Measurements from ENCODE around the gene TENM3.
"Not testable (repeated sequence)": the region's sequence is repeated elsewhere in the genome, so short reads cannot be mapped to it uniquely, and the experiment has no call there.

The TENM3 gene

DNA sequence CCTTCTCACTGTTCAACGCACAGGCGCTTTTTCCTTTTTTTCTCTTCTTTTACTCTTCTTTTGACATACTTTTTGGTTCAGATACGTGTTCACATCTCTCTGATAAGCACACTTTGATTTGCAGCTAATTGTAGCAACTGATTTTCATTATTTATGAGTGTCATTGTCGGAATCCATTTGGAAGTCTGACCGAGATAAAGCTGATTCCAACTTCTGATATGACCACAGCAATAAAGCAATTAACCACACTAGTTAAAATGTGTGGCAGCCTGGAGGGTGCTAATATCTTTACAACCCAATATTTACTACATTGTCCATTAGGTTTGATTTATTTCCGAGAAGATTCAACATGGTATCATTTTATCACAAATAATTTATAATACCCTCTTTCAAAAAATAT, 101.8 kb downstream of the TENM3 start:
- DNase-seq, result no peak

- DNase-seq, result no peak
These were observed 103.0 kb downstream of the TENM3 start for GRCh38 chr4:182346250-182346649.

GRCh38 chr4:182346675-182347375, 103.6 kb downstream of the TENM3 start:
- DNase-seq, result no peak

GRCh38 chr4:182348779-182349326, 105.7 kb downstream of the TENM3 start:
- DNase-seq, result no peak

DNA sequence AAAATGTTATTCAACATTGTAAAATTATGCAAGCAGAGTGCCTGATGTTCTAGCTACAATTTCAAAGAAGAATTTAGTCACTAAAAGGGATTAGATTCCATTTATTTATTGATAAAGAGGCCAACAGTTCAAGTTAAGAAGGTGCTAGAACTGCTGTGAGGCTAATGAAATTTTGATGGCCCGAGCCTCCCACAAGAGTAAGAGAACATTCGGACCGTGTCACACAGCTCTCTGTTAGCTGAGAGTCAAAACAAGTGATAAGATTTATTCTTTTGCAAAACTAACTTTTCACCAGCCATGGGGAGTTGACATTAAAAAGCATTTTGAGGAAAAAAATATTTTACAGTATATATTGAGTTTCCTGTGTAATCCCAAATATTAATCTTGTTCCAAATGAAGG, 106.8 kb downstream of the TENM3 start:
- DNase-seq, result no peak

- DNase-seq, result no peak
These were observed 108.3 kb downstream of the TENM3 start for GRCh38 chr4:182351485-182351884.

DNA sequence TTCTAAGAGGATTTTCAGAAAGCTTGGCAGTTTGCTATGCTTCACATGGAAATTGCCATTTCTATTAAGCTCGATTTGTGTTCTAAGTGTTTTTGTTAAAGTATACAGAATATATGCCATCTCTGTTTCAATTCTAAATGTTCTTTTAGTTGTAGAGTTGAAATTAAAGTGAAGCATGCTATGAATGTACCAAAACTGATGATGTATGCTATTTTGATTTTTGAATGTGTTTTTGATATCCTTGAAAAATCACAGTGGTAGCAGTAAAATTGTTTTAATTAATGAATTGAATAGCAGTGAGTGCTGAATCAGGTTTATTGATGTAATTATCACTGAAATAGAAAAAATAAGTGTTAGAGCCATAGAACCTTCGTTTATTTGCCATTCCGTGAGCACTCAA, 110.9 kb downstream of the TENM3 start:
- DNase-seq, result no peak

GRCh38 chr4:182354867-182355266, 111.7 kb downstream of the TENM3 start:
- no peak for DNase-seq

DNA sequence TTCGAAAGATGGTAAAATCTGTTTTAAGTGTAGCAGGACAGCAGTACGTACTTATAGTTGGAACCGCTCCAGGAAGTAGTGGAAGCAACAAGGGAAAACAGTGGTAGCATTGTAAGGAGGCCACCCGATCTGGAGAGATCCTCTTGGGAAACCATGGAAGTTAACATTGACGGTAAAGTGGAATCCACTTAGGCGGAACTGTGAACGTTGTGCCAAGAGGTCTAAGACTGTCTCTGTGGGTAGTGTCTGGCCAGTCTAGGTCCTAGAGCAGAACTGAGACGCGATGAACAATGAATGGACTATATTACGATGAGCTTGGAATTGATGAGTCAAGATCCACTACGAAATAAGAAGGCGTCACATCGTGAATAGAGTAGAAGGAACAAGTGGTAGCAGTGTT, 124.0 kb downstream of the TENM3 start:
- no peak for DNase-seq

GRCh38 chr4:182369211-182369610, 126.0 kb downstream of the TENM3 start:
- no peak for DNase-seq

DNA sequence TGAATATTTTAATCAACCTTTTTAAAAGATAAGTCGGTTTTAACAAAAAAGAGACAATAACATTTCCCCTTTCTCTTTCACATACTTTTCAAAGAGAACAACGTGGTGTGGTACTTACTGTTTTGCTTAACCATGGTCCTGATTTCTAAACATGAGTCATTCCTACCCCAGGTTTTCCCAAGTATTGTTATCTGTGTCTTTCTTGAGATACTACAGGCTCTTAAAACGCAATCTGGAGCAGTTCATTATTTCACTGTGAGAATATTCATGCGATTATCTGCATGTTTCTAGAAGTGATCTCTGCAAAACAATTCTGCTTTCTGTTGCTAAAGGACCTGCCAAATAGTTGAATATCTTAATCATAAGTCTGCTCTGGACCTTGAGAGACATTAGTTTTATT, 127.3 kb downstream of the TENM3 start:
- DNase-seq, result no peak

DNA sequence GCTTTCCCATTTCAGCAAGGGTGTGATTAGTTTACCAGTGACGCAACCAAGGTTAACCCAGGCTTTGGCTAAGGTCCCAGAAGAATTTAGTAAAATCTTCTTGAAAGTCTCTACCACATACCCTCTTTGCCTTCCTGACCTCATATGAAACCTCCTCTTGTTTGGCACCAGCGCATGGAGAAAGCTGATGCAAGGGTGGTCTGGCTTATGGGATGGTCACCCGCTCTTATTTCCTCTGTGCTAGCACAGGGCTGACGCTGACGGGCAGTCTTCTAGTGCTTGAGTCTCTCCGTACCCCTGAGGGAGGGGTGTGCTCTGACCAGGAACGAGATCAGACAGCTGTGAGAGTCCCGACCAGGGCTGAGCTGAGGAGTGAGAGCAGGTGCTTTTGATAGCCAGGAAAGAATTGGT, 137.6 kb downstream of the TENM3 start:
- DNase-seq, result no peak

DNA sequence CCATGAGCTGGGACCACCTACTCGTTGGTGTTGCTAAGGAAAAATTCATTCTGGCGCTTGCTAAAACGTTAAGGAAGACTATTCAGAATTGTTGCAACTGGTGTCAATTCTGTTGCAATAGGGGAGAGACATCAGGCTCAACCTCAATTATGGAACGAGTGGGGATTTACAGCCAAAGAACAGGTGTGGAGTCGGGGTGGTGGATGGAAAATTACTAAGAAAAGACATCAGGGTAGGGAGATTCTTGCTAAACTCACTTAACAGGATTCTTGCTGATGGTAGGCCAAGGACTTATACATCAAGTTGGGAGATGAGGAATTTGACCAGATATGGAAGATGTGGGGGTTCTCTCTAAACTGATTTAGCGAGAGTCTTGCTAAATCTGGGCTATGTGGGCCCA, 139.7 kb downstream of the TENM3 start:
- DNase-seq, result no peak

- DNase-seq, result no peak
These were observed 141.5 kb downstream of the TENM3 start for GRCh38 chr4:182384631-182385091.

GRCh38 chr4:182385897-182386296, 142.7 kb downstream of the TENM3 start:
- DNase-seq, result no peak

DNA sequence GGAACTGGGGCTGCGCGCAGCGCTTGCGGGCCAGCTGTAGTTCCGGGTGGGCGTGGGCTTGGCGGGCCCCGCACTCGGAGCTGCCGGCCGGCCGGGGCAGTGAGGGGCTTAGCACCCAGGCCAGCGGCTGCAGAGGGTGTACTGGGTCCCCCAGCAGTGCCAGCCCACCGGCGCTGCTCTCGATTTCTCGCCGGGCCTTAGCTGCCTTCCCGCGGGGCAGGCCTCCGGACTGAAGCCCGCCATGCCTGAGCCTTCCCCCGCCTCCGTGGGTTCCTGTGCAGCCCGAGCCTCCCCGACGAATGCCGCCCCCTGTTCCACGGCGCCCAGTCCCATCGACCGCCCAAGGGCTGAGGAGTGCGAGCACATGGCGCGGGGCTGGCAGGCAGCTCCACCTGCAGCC, 143.4 kb downstream of the TENM3 start:
- not testable (repeated sequence) for DNase-seq

DNA sequence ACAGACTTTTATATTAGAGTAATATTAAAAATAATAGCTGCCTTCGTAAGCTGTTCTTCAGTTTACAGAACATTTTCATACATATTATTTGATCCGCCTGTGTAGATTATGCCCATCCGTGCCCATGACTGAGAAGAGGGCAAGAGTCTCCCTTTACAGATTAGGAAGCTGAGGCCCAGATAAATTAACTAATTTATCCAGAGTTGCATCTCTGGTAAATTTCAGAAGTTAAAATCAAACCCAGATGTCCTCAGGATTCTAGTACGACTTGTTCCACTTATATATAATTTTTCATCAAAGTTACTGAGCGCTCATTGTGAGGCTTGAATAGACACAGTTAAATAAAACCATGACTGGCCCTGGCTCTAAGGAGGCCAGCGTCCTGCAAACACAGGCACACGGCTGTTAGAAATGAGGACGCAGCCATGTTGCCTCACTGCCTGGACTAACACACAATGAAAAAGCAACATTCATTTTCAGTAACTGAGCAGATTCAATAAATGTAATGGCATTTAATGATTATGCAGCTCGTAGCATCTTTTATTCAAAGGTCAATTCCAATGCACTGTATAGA, 148.0 kb downstream of the TENM3 start:
- DNase-seq, result no peak

DNA sequence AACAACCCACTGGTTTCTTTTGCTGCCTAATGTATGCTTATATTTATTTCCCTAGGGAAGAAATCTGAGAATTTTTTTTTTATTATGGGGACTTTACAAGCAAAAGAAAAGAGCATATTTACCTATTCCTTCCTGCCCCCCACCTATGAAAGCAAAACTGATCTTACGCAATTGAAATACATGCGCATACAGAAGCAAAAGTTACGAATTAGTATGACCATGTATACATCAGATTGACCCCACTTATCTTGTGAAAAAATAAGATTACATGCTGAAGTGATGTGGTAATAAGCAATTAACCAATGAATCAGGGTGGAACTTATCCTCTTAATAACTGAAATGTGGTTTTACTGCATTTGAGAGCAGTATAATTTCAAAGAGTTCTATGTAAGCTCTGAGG, 151.0 kb downstream of the TENM3 start:
- no peak for DNase-seq

DNA sequence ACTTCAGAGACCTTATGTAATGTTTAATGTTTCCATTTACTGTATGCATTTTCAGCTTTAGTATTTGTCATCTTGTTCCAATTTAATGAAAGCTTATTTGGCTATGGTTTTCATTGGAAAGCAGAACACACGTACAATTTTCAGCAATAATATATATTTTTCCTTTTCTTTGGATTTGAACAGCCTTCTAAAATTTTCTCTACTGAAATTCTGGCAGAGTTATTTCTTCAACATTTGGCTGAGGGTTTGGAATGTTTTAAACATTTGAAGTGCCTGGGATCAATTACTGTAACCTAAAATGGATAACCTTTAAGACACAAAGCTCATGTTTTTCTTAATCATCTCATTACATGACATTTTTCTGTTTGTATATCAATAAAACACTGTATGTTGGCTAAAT, 156.9 kb downstream of the TENM3 start:
- no peak for DNase-seq

DNA sequence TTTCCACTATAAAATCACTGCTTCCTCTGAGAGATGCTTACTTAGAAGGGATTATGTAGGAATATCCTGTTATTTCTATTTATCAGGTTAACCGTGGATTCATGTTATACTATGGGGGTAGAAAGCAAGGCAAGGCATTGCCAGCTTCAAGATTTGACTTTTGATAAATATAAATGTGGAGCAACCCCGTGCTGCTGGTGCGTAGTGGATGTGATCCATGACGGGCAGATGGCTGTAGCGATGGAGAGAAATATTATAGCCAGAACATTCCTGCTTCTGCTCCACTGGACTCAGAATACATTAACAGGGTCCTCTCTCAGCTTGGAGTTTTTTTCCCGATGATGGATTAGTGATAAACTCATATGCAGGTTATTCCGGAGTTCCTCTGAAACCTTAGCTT, 157.6 kb downstream of the TENM3 start:
- no peak for DNase-seq

DNA sequence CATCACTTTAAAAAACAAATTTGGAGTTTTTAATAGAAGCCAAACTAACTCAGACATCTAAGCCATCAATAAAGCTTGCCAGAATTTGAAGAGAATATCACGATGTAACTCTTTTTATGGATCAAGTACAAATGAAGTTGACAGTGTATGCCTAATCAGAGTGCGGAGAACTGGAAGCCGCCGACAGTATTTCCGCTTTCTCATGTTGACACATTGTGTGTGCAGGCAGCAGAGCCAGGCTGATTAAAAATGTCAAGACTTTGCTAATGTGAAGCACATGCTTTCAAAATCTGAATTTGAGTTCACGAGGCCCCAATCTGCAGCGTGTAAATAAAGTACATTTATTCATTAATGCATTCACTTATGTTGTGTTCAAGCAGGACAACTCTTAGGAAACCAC, 161.2 kb downstream of the TENM3 start:
- DNase-seq, result no peak

GRCh38 chr4:182405087-182405486, 161.9 kb downstream of the TENM3 start:
- no peak for DNase-seq

DNA sequence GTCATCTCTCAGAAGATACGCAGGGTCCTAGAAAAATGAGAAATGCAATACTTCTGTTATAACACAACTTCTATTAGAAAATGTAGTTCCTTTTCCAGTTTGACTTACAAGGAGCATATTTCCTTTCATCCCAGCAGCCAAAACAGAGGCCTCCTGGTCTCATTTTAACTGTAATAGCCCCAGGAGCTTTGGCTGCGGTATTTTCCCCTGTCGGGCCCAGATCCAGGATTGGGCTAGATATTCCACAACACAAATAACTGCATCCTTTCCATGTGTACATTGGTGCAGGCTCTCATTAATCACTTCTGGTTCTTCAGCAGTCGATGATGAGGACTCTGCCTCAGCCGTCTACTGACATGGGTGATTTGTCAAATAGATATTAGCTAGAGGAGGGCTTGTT, 166.1 kb downstream of the TENM3 start:
- DNase-seq, result no peak

GRCh38 chr4:182411391-182411790, 168.2 kb downstream of the TENM3 start:
- DNase-seq, result no peak

DNA sequence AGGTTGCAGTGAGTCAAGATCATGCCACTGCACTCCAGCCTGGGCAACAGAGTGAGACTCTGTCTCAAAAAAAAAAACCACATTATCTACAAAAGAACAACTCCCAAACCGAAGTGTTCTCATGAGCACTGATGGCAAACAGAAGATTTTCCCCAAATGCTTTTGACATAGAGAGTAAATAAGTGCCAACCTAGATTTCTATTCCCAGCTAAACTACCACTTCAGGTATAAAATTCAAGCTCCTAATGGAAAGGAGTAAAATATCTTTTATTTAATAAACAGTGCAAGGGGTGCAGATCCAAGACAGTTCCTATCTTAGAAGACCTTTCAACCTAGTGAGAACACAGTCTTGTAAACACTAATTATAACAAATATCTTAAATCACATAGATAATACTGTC, 170.3 kb downstream of the TENM3 start:
- no peak for DNase-seq

Measured in NCI-H1048 (cell line).